Caco-2 (cell line): ENCODE measurements around the gene NYNRIN. TPM values are rescaled to one million over a fixed set of nuclear protein-coding genes. Genes with fewer than 3 reads are reported as not detected.
A peak's percentile ranks its signal among the peaks of the same experiment; 100 is the strongest.

ENCODE experiments used
- BruUV-seq: library from RNA; stranded (reverse); fragments of 400-500 nt; replicated peaks from 2 replicates; lab custom pipeline; 2021; lab: Mats Ljungman, UMichigan
- CTCF ChIA-PET: fragments of 300-600 bp; sonication (Branson Sonifier 250); formaldehyde crosslinking; loops from one replicate; lab custom pipeline; 2022; ENCODE audit warnings: antibody characterized with exemption; lab: Charles Lee
- POLR2A ChIA-PET: fragments of 300-600 bp; sonication (Branson Sonifier 250); formaldehyde crosslinking; loops from one replicate; lab custom pipeline; 2022; ENCODE audit warnings: antibody characterized with exemption; lab: Charles Lee
- DNase-seq, 2 experiments: peaks; one replicate each; pipeline versions ENCODE4 v3.0.0 to v3.0.0-alpha.2; 2020 to 2022
- H3K27me3 ChIP-seq: replicated peaks from 2 replicates; pipeline ENCODE4 v1.6.0; 2011; ENCODE audit warnings: low read length; ENCODE audit not compliant: control insufficient read depth, insufficient read depth
- H3K36me3 ChIP-seq: 2 replicates; pipeline ENCODE4 v1.5.1; 2011; ENCODE audit warnings: low read length; ENCODE audit not compliant: control insufficient read depth, insufficient read depth
- H3K4me1 ChIP-seq: fragments of 250-450 bp; sonication (Bioruptor Pico); 2 replicates; pipeline ENCODE4 v1.5.1; 2020; ENCODE audit warnings: mild to moderate bottlenecking
- H3K4me3 ChIP-seq: 2 replicates; pipeline ENCODE4 v1.5.1; 2011; ENCODE audit warnings: low read depth, mild to moderate bottlenecking, control low read depth, low read length
- H3K9me3 ChIP-seq: fragments of 250-450 bp; sonication (Bioruptor Pico); 2 replicates; pipeline ENCODE4 v1.5.1; 2020; ENCODE audit warnings: mild to moderate bottlenecking, moderate library complexity
- H3K27ac Mint-ChIP-seq: one replicate; pipeline ENCODE4 v1.8.0; 2022; ENCODE audit warnings: mixed read lengths; ENCODE audit not compliant: unreplicated experiment
- H3K27me3 Mint-ChIP-seq: one replicate; pipeline ENCODE4 v1.8.0; 2022; ENCODE audit warnings: mixed read lengths; ENCODE audit not compliant: insufficient read depth, unreplicated experiment
- H3K36me3 Mint-ChIP-seq: one replicate; pipeline ENCODE4 v1.8.0; 2022; ENCODE audit warnings: mild to moderate bottlenecking, mixed read lengths; ENCODE audit not compliant: insufficient read depth, unreplicated experiment
- H3K4me1 Mint-ChIP-seq: one replicate; pipeline ENCODE4 v1.8.0; 2022; ENCODE audit warnings: low read depth, mixed read lengths; ENCODE audit not compliant: unreplicated experiment
- H3K4me3 Mint-ChIP-seq: one replicate; pipeline ENCODE4 v1.8.0; 2022; ENCODE audit warnings: mild to moderate bottlenecking, moderate library complexity, mixed read lengths; ENCODE audit not compliant: unreplicated experiment
- H3K9me3 Mint-ChIP-seq: one replicate; pipeline ENCODE4 v1.8.0; 2022; ENCODE audit warnings: mixed read lengths; ENCODE audit not compliant: unreplicated experiment
- CTCF ChIP-seq, 2 experiments: fragments of 200-600 bp in 1 of 2; IDR thresholded peaks; 1 replicate in 1 of 2; 2 replicates in 1 of 2; pipeline versions ENCODE4 v1.5.1 to v1.8.0; 2011 to 2022; ENCODE audit warnings: antibody characterized with exemption in 1 of 2, control low read depth in 1 of 2, inconsistent platforms in 1 of 2, low read depth in 1 of 2, low read length in 1 of 2, mild to moderate bottlenecking in 1 of 2, moderate library complexity in 1 of 2; ENCODE audit not compliant: insufficient read depth in 1 of 2, severe bottlenecking in 1 of 2, unreplicated experiment in 1 of 2
- intact Hi-C: fragments of 100-400 bp; cut with micrococcal nuclease; formaldehyde crosslinking; loops from one replicate; pipeline ENCODE4 v1.10.0; 2022; ENCODE audit not compliant: unreplicated experiment
- total RNA-seq: library from RNA; stranded (reverse); gene quantifications from 2 replicates; pipeline ENCODE4 v1.2.3, GENCODE V29; 2022

The NYNRIN gene
- total RNA-seq, 1 experiment from 2014 or later, result 5.9 TPM

GRCh38 chr14:24430682-24431568 is 32.1 kb downstream of the NYNRIN start:
- no peak for DNase-seq
- intact Hi-C loops, result loop anchor here (1.0 kb wide), 4 partner anchors 37 to 103 kb away; no protein-coding TSS in a partner anchor
- peaks cover 15% of the 10 kb centered on the region for H3K36me3 Mint-ChIP-seq
- H3K4me1 Mint-ChIP-seq, result peaks cover 35% of the 10 kb centered on the region
- peak overlapping the region; percentile 78 for H3K4me3 Mint-ChIP-seq
- no peaks in the 10 kb centered on the region for H3K27me3 ChIP-seq
- ChIA-PET CTCF (interaction anchor here (0.6 to 3.7 kb wide), 39 partner anchors 8 to 188 kb away, joined by 3 to 111 read pairs (median 4); partner anchors contain the start of genes CIDEB, DHRS1, NOP9 and NYNRIN), POLR2A (interaction anchor here (0.6 to 1.7 kb wide), 10 partner anchors 11 to 189 kb away, joined by 3 to 12 read pairs (median 6); partner anchors contain the start of genes SDR39U1 and TINF2)
- no peak for TF ChIP-seq CTCF (IDR thresholded peaks at IDR 0.05; ENCODE audit: insufficient read depth in 1 of 2, low read depth in 1 of 2, low read length in 1 of 2, severe bottlenecking in 1 of 2, unreplicated experiment in 1 of 2)
- no peaks in the 10 kb centered on the region for H3K9me3 ChIP-seq
- H3K4me3 ChIP-seq, result peak overlapping the region; percentile 63
- no peaks in the 10 kb centered on the region for H3K9me3 Mint-ChIP-seq
- BruUV-seq, result TSS peak; percentile 26
- peak overlapping the region; percentile 56 for H3K27ac Mint-ChIP-seq
- peaks cover 49% of the 10 kb centered on the region for H3K4me1 ChIP-seq
- H3K36me3 ChIP-seq, result peaks cover 3% of the 10 kb centered on the region; the same call in 1 of the 2 replicates
- H3K27me3 Mint-ChIP-seq, result no peaks in the 10 kb centered on the region

- H3K9me3 Mint-ChIP-seq, result no peaks in the 10 kb centered on the region
- peaks cover 27% of the 10 kb centered on the region for H3K4me1 Mint-ChIP-seq
- H3K27me3 Mint-ChIP-seq, result no peaks in the 10 kb centered on the region
- no peaks in the 10 kb centered on the region for H3K27me3 ChIP-seq
- peak overlapping the region; percentile 78 for H3K4me3 Mint-ChIP-seq
- peaks cover 41% of the 10 kb centered on the region for H3K4me1 ChIP-seq
- no peak overlapping the region for H3K4me3 ChIP-seq
- peak overlapping the region; percentile 56 for H3K27ac Mint-ChIP-seq
- ChIA-PET CTCF (interaction anchor here (0.6 to 3.7 kb wide), 37 partner anchors 9 to 189 kb away, joined by 3 to 111 read pairs (median 4); partner anchors contain the start of genes CIDEB, DHRS1, NOP9 and NYNRIN), POLR2A (interaction anchor here (0.5 to 1.5 kb wide), 5 partner anchors 10 to 189 kb away, joined by 3 to 12 read pairs (median 6); partner anchors contain the start of gene TINF2)
- H3K36me3 Mint-ChIP-seq, result peaks cover 18% of the 10 kb centered on the region
- no TSS peak for BruUV-seq
- H3K9me3 ChIP-seq, result no peaks in the 10 kb centered on the region
- TF ChIP-seq CTCF (IDR thresholded peaks at IDR 0.05; ENCODE audit: insufficient read depth in 1 of 2, low read depth in 1 of 2, low read length in 1 of 2, severe bottlenecking in 1 of 2, unreplicated experiment in 1 of 2), result peak; percentile 96
- intact Hi-C loops, result loop anchor here (1.0 kb wide), 4 partner anchors 37 to 103 kb away; no protein-coding TSS in a partner anchor
- peak; percentile 93 to 94 for DNase-seq
- H3K36me3 ChIP-seq, result peaks cover 4% of the 10 kb centered on the region; the same call in 1 of the 2 replicates
Measured at GRCh38 chr14:24431569-24432258, 32.9 kb downstream of the NYNRIN start.
